SIG-M5 treated with dmso at 0.1 percent for 504 hours (cell line): ENCODE measurements around the gene GRM8.

Source experiments
- DNase-seq: peaks from one replicate; lab custom pipeline; 2025; ENCODE audit not compliant: unreplicated experiment; lab: John Stamatoyannopoulos, UW

GRM8 gene

DNA sequence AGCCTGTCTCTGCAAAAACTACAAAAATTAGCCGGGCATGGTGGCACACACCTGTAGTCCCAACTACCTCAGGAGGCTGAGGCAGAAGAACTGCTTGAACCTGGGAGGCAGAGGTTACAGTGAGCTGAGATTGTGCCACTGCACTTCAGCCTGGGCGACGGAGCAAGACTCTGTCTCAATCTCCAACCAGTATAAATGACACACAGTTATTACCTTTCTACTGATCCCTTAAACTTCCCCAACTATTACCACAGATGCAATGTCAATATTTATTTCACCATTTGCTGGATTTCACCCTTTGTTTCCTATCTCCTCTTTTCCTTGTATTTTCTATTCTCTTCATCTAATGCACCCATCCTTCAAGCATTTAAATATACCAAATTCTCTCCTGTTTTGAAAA lies 431.8 kb downstream of the GRM8 start:
- DNase-seq: no peak

GRCh38 chr7:126819197-126819484 lies 433.6 kb downstream of the GRM8 start:
- DNase-seq: no peak

- no peak for DNase-seq
Measured at GRCh38 chr7:126818393-126819196, 434.1 kb downstream of the GRM8 start.

- DNase-seq: no peak
Measured at GRCh38 chr7:126809188-126809587, 443.6 kb downstream of the GRM8 start.

DNA sequence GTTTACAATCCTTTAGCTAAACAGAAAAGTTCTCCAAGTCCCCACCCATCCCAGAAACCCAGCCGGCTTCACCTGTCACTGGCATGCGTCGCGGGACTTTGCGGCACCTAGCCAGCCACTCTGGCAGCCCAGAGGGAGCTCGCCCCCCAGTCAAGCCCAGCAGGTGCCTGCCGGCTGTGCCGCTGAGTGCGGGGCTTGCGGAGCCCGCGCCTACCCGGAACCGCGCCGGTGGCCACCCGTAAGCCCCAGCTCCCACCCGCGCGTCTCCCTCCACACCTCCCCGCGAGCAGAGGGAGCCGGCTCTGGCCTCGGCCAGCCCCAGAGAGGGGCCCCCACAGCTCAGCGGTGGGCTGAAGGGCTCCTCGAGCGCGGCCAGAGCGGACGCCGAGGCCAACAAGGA lies 446.1 kb downstream of the GRM8 start:
- no peak for DNase-seq

DNA sequence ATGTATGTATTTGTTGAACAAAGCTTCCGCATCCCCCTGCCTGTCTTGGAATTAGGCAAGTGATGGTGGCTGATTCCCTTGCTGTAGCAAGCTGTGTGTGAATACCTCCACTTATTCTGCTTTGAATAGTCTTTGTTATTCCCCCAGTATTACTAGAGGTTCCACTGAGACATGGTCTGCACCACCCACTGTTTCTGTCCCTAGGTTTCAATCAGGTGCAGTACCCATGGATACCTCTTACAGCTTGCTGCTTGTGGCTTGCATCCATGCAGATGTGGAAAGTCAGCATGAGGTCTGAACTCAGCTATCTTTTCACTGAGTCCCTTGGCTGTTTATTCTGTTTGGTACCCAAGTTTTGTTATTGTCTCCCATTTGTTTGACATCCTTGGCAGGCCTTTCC lies 447.4 kb downstream of the GRM8 start:
- no peak for DNase-seq

DNA sequence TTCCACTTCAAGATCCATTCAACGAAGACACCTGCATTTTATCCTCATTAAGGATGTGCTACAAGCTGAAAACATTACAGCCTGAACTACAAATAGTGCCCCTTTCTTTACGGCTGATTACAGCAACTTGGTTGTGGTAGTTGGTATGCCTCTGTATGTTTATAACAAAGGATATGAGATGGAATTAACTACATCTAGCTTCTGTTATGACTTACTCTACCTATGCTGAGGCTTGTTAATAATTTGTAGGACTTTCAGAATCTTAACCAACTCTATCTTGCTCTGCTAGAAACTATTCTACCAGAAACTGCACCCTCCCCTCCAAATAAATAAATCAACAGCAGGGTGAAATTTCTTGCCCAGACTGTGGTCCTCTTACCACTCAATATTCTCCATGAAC lies 448.1 kb downstream of the GRM8 start:
- no peak for DNase-seq

DNA sequence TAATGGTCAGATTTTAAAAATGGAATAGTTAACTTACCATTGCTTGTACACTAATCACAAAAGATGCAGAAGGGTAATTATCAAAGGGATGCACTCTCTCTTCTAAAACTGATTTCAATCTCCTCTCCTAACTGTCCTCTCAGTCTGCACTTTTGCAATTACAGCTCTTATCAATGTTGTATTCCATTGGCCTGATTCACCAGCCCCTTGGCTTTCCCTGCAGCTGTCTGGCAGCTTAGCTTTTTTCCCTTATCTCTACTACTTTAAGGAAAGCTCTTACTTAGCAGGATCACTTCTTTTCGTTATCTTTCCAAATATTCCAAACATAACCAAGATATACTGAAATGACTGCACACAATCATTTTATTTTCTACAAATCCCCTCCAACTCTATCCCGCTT lies 448.8 kb downstream of the GRM8 start:
- DNase-seq: no peak

DNA sequence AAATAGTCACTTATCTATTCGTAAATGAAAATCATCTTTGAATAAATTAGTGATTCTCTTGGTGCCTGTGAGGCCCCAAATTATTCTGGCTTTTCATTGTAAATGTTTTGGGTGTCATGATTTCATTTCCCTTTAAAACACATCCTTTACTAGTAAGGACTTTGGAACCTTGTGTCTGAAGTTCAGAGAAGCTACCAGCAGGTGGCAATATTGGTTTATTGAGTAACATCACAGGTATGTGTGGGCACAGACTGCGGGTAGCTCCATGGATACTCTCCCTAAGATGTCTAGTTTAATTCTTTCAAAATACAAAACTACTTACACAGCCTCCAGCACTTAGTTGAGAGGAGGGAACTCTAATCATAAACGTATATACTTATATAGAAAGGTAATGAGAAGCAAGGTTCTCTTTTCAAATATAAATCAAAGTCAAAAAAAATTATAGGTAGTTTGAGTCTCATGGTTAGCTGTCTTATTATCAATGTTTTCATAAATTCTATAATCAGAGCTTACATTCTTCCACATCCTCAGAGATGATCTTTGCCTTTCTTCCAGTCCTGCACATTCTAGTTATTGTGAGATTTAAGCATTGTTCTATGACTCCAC lies 449.6 kb downstream of the GRM8 start:
- peak; percentile 51 for DNase-seq

GRCh38 chr7:126801733-126802132 lies 451.0 kb downstream of the GRM8 start:
- no peak for DNase-seq

DNA sequence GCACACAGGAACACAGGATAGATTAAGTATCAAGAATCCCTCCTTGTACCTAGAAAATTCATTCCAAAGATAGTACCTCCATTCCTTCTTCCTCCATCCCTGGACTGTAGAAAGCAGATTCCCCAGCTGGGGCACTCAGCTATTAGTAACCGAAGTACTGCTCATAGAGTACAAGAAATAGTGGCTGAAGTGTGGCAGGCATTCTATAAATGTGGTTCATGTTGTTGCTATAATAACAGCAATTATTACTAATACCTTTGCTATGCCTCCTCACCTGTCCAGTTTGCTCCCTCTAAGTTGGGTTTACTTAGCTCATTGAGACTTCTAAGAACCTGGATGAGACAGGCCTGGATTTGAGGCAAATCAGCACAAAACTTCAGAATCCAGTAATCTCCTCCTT lies 453.2 kb downstream of the GRM8 start:
- DNase-seq: no peak

DNA sequence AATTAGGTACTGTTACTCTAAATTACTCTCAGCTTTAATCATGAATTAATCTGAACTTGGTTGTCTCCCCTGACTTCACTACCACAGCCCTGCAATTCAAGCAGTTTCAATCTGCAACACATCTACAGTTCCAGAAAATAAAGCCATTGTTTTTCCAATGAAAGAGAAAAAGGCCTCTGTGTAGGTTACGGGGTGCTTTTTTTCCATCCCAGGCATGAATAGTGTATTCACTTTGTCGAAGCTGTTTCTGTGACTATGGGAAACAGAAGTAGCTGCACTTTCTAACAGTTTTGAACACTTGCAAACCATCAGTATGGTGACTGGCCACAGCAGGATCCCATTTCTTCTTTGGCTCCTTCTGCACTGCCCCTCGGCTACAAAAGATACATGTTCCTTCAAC lies 460.2 kb downstream of the GRM8 start:
- no peak for DNase-seq

GRCh38 chr7:126791306-126791705 lies 461.4 kb downstream of the GRM8 start:
- no peak for DNase-seq

DNA sequence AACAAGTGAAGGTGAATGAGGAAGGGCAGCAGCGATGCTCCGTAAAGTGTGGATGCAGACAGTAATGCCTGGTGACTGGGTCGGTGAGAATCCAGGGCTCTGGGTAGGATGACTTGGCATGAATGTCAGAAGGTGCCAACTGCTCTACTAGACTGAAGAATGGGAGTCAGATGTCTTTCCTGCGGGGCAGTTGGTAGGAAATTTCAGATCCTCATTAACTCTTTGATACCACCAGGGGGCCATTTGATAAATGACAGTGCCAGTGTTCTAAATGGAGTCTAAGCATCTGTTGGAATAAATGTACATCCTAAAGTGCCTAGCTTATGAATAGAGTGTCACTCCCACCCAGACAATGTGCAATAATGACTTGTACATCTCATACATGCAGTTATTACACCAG lies 462.0 kb downstream of the GRM8 start:
- DNase-seq: no peak

GRCh38 chr7:126783613-126784012 lies 469.1 kb downstream of the GRM8 start:
- DNase-seq: no peak

DNA sequence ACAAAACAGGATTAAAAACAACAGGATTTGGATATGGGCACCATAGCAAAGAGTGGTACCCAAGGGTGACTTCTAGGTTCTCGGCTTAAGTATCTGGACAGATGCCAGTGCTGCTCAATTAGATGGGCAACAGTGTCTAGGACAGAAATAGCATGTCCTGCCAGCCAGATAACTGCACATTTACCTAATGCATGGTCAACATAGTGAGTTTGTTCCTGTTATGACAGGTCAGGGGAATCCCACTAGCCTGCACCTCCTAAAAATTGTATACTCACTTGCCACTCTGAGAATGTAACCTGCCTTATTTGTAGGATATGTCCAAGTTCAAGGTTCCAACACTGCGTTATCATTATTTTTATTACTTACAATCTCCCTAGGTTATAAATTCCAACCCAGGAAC lies 471.7 kb downstream of the GRM8 start:
- DNase-seq: no peak

- DNase-seq: no peak
Measured at GRCh38 chr7:126778101-126778500, 474.6 kb downstream of the GRM8 start.

GRCh38 chr7:126776498-126776897 lies 476.2 kb downstream of the GRM8 start:
- DNase-seq: no peak

- no peak for DNase-seq
Measured at GRCh38 chr7:126774077-126774476, 478.7 kb downstream of the GRM8 start.

GRCh38 chr7:126768836-126769235 lies 483.9 kb downstream of the GRM8 start:
- DNase-seq: no peak

GRCh38 chr7:126760914-126761577 lies 491.7 kb downstream of the GRM8 start:
- no peak for DNase-seq

DNA sequence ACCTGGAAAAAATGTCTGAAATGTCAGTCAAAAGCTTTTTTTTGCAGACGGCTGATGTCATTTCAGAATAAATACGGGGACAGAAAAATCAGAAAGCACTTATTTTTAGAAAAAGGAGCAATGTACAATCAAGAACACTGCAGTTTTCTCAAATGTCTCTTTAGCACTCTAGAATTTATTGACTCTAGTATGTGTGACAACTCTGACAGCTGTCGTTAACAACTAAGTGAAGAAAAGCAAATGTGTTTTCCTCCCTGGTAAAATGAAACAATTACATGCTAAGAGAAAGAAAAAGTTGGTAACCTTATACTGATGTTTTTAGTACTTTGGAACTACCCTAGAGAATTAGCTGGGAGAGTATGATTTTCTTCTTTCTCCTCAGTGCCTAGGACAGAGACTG lies 497.4 kb downstream of the GRM8 start:
- DNase-seq: no peak
